Peyer's patch (tissue), 4 donors: ENCODE measurements around the gene BPIFB6.

Experiments used
- CTCF ChIP-seq, 6 experiments: fragments of 450-650 bp in 4 of 6; fragments of 200-600 bp in 2 of 6; sonication (generic) in 1 of 6; IDR thresholded peaks; one replicate each; pipeline ENCODE4 v1.5.1; 2017 to 2019; ENCODE audit warnings: antibody characterized with exemption in 6 of 6, mild to moderate bottlenecking in 3 of 6, moderate library complexity in 1 of 6
- POLR2A ChIP-seq, 2 donors: fragments of 450-650 bp; IDR thresholded peaks; one replicate each; pipeline ENCODE4 v1.5.1; 2017; ENCODE audit warnings: antibody characterized with exemption in 2 of 2, mild to moderate bottlenecking in 2 of 2, moderate library complexity in 2 of 2

- no peak for TF ChIP-seq CTCF (IDR thresholded peaks at IDR 0.05)
- TF ChIP-seq POLR2A (IDR thresholded peaks at IDR 0.05) = no peak
These were observed 7.2 kb upstream of the BPIFB6 start for GRCh38 chr20:33024243-33024560.
